HG03521 (cell line): ENCODE measurements around the gene BLOC1S3.
"Not testable (repeated sequence)": the region's sequence is repeated elsewhere in the genome, so short reads cannot be mapped to it uniquely, and the experiment has no call there.

ENCODE experiments used
- ATAC-seq: cut with Tn5 transposase; IDR thresholded peaks from one replicate; pipeline ENCODE4 v1.9.1; 2021; ENCODE audit warnings: mild to moderate bottlenecking, moderate library complexity; ENCODE audit not compliant: unreplicated experiment

BLOC1S3 gene

GRCh38 chr19:45217957-45218334, 39.4 kb downstream of the BLOC1S3 start:
- ATAC-seq: no peak

GRCh38 chr19:45218426-45218825, 39.8 kb downstream of the BLOC1S3 start:
- ATAC-seq: no peak

- ATAC-seq: no peak
These were observed 40.5 kb downstream of the BLOC1S3 start for GRCh38 chr19:45218911-45219743.

GRCh38 chr19:45222724-45223123, 44.1 kb downstream of the BLOC1S3 start:
- ATAC-seq: no peak

- ATAC-seq: no peak
These were observed 45.3 kb downstream of the BLOC1S3 start for GRCh38 chr19:45223879-45224278.

GRCh38 chr19:45224645-45225044, 46.1 kb downstream of the BLOC1S3 start:
- ATAC-seq: no peak

- not testable (repeated sequence) for ATAC-seq
These were observed 50.5 kb downstream of the BLOC1S3 start for GRCh38 chr19:45229056-45229455.
